Adrenal gland (tissue), 5 donors: ENCODE data around the gene TLE5.

Experiments
- CTCF ChIP-seq, 6 experiments: fragments of 450-650 bp in 4 of 6; fragments of 200-600 bp in 2 of 6; sonication (generic) in 1 of 6; IDR thresholded peaks; 1 replicate in 5 of 6; 2 replicates in 1 of 6; pipeline versions ENCODE4 v1.5.1 to v1.8.0; 2016 to 2021; ENCODE audit warnings: antibody characterized with exemption in 6 of 6, mild to moderate bottlenecking in 2 of 6, moderate library complexity in 1 of 6
- POLR2A ChIP-seq, 2 donors: fragments of 450-650 bp; IDR thresholded peaks; one replicate each; pipeline ENCODE4 v1.6.1; 2017; ENCODE audit warnings: antibody characterized with exemption in 2 of 2, mild to moderate bottlenecking in 2 of 2, moderate library complexity in 1 of 2
- donor health status: DM: no; HTN: no; CAD: no.

- TF ChIP-seq CTCF (IDR thresholded peaks at IDR 0.05) = no peak
- TF ChIP-seq POLR2A (IDR thresholded peaks at IDR 0.05) = no peak
Observed at GRCh38 chr19:3084943-3085342, 22.6 kb upstream of the TLE5 start.
